ENCODE results near the gene DPYD.
A peak's percentile ranks its signal among the peaks of the same experiment; 100 is the strongest.

The DPYD gene

GRCh38 chr1:97170300-97170699, 750.5 kb downstream of the DPYD start:
- TF ChIP-seq POLR2A (IDR thresholded peaks at IDR 0.05; ENCODE audit: low read length), result no peak
- no peak for TF ChIP-seq GATA1 (IDR thresholded peaks at IDR 0.05; ENCODE audit: low read depth, low read length)
- no peak for DNase-seq

- TF ChIP-seq POLR2A (IDR thresholded peaks at IDR 0.05; ENCODE audit: low read length) (no peak), GATA1 (IDR thresholded peaks at IDR 0.05; ENCODE audit: low read depth, low read length) (no peak)
- no peak for DNase-seq
These were observed 752.8 kb downstream of the DPYD start for GRCh38 chr1:97168056-97168455.

GRCh38 chr1:97167246-97167645, 753.6 kb downstream of the DPYD start:
- no peak for DNase-seq
- TF ChIP-seq POLR2A (IDR thresholded peaks at IDR 0.05; ENCODE audit: low read length) (no peak), GATA1 (IDR thresholded peaks at IDR 0.05; ENCODE audit: low read depth, low read length) (no peak)

- no peak for DNase-seq
These were observed 754.2 kb downstream of the DPYD start for GRCh38 chr1:97166626-97167025.

GRCh38 chr1:97164276-97164639, 756.6 kb downstream of the DPYD start:
- TF ChIP-seq GATA1 (IDR thresholded peaks at IDR 0.05; ENCODE audit: low read depth, low read length), result no peak
- no peak for TF ChIP-seq POLR2A (IDR thresholded peaks at IDR 0.05; ENCODE audit: low read length)
- no peak for DNase-seq

More at GRCh38 chr1:97166626-97167025, 754.2 kb downstream of the DPYD start:
- TF ChIP-seq GATA1 (IDR thresholded peaks at IDR 0.05; ENCODE audit: low read depth, low read length) (no peak), POLR2A (IDR thresholded peaks at IDR 0.05; ENCODE audit: low read length) (no peak)

- no peak for DNase-seq
These were observed 757.1 kb downstream of the DPYD start for GRCh38 chr1:97163591-97164275.

GRCh38 chr1:97160818-97161217, 760.0 kb downstream of the DPYD start:
- no peak for TF ChIP-seq POLR2A (IDR thresholded peaks at IDR 0.05; ENCODE audit: low read length)
- no peak for TF ChIP-seq GATA1 (IDR thresholded peaks at IDR 0.05; ENCODE audit: low read depth, low read length)
- peak; percentile 42 to 68 for DNase-seq

More at GRCh38 chr1:97163591-97164275, 757.1 kb downstream of the DPYD start:
- no peak for TF ChIP-seq GATA1 (IDR thresholded peaks at IDR 0.05; ENCODE audit: low read depth, low read length)
- TF ChIP-seq POLR2A (IDR thresholded peaks at IDR 0.05; ENCODE audit: low read length), result no peak

- TF ChIP-seq POLR2A (IDR thresholded peaks at IDR 0.05; ENCODE audit: low read length), result no peak
- no peak for TF ChIP-seq GATA1 (IDR thresholded peaks at IDR 0.05; ENCODE audit: low read depth, low read length)
- no peak for DNase-seq
These were observed 761.5 kb downstream of the DPYD start for GRCh38 chr1:97159342-97159741.

GRCh38 chr1:97158691-97159096, 762.1 kb downstream of the DPYD start:
- DNase-seq, result no peak
- no peak for TF ChIP-seq POLR2A (IDR thresholded peaks at IDR 0.05; ENCODE audit: low read length)
- no peak for TF ChIP-seq GATA1 (IDR thresholded peaks at IDR 0.05; ENCODE audit: low read depth, low read length)

GRCh38 chr1:97157991-97158390, 762.8 kb downstream of the DPYD start:
- TF ChIP-seq GATA1 (IDR thresholded peaks at IDR 0.05; ENCODE audit: low read depth, low read length) (no peak), POLR2A (IDR thresholded peaks at IDR 0.05; ENCODE audit: low read length) (no peak)
- no peak for DNase-seq

- DNase-seq, result no peak
- no peak for TF ChIP-seq GATA1 (IDR thresholded peaks at IDR 0.05; ENCODE audit: low read depth, low read length)
- no peak for TF ChIP-seq POLR2A (IDR thresholded peaks at IDR 0.05; ENCODE audit: low read length)
These were observed 769.2 kb downstream of the DPYD start for GRCh38 chr1:97151651-97152050.

GRCh38 chr1:97145321-97145956, 775.4 kb downstream of the DPYD start:
- no peak for DNase-seq
- TF ChIP-seq POLR2A (IDR thresholded peaks at IDR 0.05; ENCODE audit: low read length), result no peak
- no peak for TF ChIP-seq GATA1 (IDR thresholded peaks at IDR 0.05; ENCODE audit: low read depth, low read length)

GRCh38 chr1:97144527-97144926, 776.3 kb downstream of the DPYD start:
- TF ChIP-seq POLR2A (IDR thresholded peaks at IDR 0.05; ENCODE audit: low read length) (no peak), GATA1 (IDR thresholded peaks at IDR 0.05; ENCODE audit: low read depth, low read length) (no peak)
- DNase-seq, result no peak

GRCh38 chr1:97143236-97143882, 777.5 kb downstream of the DPYD start:
- no peak for DNase-seq
- no peak for TF ChIP-seq GATA1 (IDR thresholded peaks at IDR 0.05; ENCODE audit: low read depth, low read length)
- no peak for TF ChIP-seq POLR2A (IDR thresholded peaks at IDR 0.05; ENCODE audit: low read length)
